ENCODE data around the gene AARS2.

AARS2 gene

DNA sequence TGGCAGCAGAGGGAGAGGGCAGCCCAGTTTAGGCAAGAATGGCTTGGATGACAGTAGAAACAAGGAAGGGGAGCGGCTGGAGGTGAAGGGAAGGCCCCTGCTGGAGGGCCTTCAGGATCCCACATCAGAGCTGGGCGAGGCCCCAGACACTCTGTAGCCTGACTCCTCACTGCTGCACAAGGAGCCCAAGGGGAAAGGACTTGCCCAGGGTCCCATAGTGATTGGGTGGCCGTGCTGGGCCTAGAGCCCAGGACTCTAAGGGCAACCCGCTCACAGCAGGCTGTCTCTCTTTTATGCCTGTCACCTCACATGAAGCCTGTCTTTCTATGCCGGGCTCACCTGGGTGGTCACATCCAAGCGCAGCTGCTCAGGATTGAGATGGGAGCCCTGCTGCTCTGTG is 9.3 kb downstream of the AARS2 start:
- Histone ChIP-seq H3K9ac (ENCODE audit: low read depth, low read length) (no peak overlapping the region), H3K27me3 (ENCODE audit: insufficient read depth, low read length, poor library complexity) (no peaks in the 10 kb centered on the region), H3K4me2 (ENCODE audit: insufficient read depth, low read length) (no peak overlapping the region), H4K20me1 (ENCODE audit: insufficient read depth, low read length) (peaks cover 15% of the 10 kb centered on the region), H3K27ac (ENCODE audit: low read length) (no peak overlapping the region), H3K4me3 (ENCODE audit: low read depth in 1 of 2, low read length in 2 of 2) (no peak overlapping the region), H3K79me2 (ENCODE audit: insufficient read depth, low read length) (no peaks in the 10 kb centered on the region), H2AFZ (ENCODE audit: low read depth, low read length) (no peak overlapping the region), H3K4me1 (ENCODE audit: insufficient read depth, low read length) (no peaks in the 10 kb centered on the region), H3K9me3 (ENCODE audit: insufficient read depth, low read length, severe bottlenecking) (no peaks in the 10 kb centered on the region), H3K36me3 (ENCODE audit: insufficient read depth, low read length) (peaks cover 83% of the 10 kb centered on the region)
- no peak for DNase-seq
- TF ChIP-seq, protein P1, sequence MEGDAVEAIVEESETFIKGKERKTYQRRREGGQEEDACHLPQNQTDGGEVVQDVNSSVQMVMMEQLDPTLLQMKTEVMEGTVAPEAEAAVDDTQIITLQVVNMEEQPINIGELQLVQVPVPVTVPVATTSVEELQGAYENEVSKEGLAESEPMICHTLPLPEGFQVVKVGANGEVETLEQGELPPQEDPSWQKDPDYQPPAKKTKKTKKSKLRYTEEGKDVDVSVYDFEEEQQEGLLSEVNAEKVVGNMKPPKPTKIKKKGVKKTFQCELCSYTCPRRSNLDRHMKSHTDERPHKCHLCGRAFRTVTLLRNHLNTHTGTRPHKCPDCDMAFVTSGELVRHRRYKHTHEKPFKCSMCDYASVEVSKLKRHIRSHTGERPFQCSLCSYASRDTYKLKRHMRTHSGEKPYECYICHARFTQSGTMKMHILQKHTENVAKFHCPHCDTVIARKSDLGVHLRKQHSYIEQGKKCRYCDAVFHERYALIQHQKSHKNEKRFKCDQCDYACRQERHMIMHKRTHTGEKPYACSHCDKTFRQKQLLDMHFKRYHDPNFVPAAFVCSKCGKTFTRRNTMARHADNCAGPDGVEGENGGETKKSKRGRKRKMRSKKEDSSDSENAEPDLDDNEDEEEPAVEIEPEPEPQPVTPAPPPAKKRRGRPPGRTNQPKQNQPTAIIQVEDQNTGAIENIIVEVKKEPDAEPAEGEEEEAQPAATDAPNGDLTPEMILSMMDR (IDR thresholded peaks at IDR 0.05; ENCODE audit: borderline replicate concordance, extremely low read depth, low read length, poor library complexity, severe bottlenecking) = no peak
- TF ChIP-seq EZH2 (IDR thresholded peaks at IDR 0.05; ENCODE audit: borderline replicate concordance, low read depth, low read length, severe bottlenecking) = no peak
- ATAC-seq (ENCODE audit: insufficient read depth, low read depth) = no peak

DNA sequence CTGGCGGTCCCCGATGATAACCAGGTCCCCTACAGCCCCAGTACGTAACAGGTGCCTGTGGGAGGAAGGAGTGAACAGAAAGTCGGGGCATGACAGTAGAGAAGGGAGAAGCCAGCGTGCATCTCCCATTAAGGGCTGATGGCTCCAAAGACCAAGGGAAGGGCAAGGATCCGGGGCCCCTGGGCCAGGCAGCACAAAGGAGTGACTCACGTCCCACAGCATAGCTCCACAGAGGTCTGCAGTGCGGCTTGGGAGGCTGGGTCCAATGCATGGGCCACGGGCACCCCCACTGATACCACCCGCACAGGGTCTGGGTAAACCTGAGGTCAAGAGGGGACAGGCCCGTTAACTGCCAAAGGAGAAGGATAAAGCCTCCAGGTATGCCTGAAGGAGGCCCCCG is 10.3 kb downstream of the AARS2 start:
- Histone ChIP-seq H3K9me3 (ENCODE audit: insufficient read depth, low read length, severe bottlenecking) (no peaks in the 10 kb centered on the region), H3K27me3 (ENCODE audit: insufficient read depth, low read length, poor library complexity) (no peaks in the 10 kb centered on the region), H3K9ac (ENCODE audit: low read depth, low read length) (no peak overlapping the region), H4K20me1 (ENCODE audit: insufficient read depth, low read length) (peaks cover 23% of the 10 kb centered on the region), H3K27ac (ENCODE audit: low read length) (no peak overlapping the region), H3K4me3 (ENCODE audit: low read depth in 1 of 2, low read length in 2 of 2) (no peak overlapping the region), H3K79me2 (ENCODE audit: insufficient read depth, low read length) (no peaks in the 10 kb centered on the region), H3K4me1 (ENCODE audit: insufficient read depth, low read length) (no peaks in the 10 kb centered on the region), H3K4me2 (ENCODE audit: insufficient read depth, low read length) (no peak overlapping the region), H2AFZ (ENCODE audit: low read depth, low read length) (no peak overlapping the region), H3K36me3 (ENCODE audit: insufficient read depth, low read length) (peaks cover 78% of the 10 kb centered on the region)
- DNase-seq = no peak
- TF ChIP-seq, protein P1 (IDR thresholded peaks at IDR 0.05; ENCODE audit: borderline replicate concordance, extremely low read depth, low read length, poor library complexity, severe bottlenecking) = no peak
- TF ChIP-seq EZH2 (IDR thresholded peaks at IDR 0.05; ENCODE audit: borderline replicate concordance, low read depth, low read length, severe bottlenecking) = no peak
- ATAC-seq (ENCODE audit: insufficient read depth, low read depth) = no peak

DNA sequence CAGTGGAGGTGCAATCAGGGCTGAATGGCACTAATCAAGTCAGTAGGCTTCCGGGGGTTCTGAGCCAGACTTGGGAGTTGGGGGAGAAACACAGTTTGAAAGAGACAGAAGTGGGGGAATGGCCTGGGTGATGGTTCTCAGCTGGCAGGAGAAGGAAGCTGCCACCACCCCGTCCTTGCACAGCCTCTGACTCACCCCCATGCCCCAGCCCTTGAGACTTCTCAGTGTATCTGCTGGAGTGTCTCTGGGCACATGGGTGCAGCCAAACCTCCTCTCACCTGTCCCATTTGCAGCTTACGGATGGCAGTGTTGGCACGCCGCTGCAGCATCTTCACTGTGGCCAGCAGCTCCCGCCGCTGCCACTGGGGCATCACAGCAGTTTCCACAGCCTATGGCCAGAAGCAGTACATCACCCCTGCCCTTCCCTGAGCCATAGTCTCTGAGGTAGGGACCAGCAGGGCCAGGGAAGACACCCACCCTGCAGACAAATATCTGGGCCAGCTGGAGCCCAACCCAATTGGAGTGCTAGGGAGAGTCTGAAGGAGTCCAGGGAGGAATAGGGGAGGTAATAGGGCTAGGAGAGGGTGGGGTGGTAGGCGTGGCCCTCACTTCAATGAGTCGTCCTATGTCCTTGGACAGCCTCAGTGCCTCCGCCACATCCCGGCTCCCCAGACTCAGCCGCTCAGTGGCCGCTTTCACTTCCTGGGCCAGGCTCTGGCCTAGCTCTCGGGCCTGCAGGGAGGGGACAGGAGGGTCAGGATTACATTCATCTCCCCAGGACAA is 11.2 kb downstream of the AARS2 start:
- Histone ChIP-seq H3K9me3 (ENCODE audit: insufficient read depth, low read length, severe bottlenecking) (no peaks in the 10 kb centered on the region), H3K36me3 (ENCODE audit: insufficient read depth, low read length) (peaks cover 69% of the 10 kb centered on the region), H2AFZ (ENCODE audit: low read depth, low read length) (no peak overlapping the region), H3K27me3 (ENCODE audit: insufficient read depth, low read length, poor library complexity) (no peaks in the 10 kb centered on the region), H3K9ac (ENCODE audit: low read depth, low read length) (no peak overlapping the region), H3K27ac (ENCODE audit: low read length) (no peak overlapping the region), H3K79me2 (ENCODE audit: insufficient read depth, low read length) (no peaks in the 10 kb centered on the region), H3K4me3 (ENCODE audit: low read depth in 1 of 2, low read length in 2 of 2) (no peak overlapping the region), H3K4me1 (ENCODE audit: insufficient read depth, low read length) (no peaks in the 10 kb centered on the region), H3K4me2 (ENCODE audit: insufficient read depth, low read length) (no peak overlapping the region), H4K20me1 (ENCODE audit: insufficient read depth, low read length) (peaks cover 23% of the 10 kb centered on the region)
- DNase-seq (no peak), ATAC-seq (ENCODE audit: insufficient read depth, low read depth) (no peak)
- TF ChIP-seq, protein P1 (IDR thresholded peaks at IDR 0.05; ENCODE audit: borderline replicate concordance, extremely low read depth, low read length, poor library complexity, severe bottlenecking) = no peak
- no peak for TF ChIP-seq EZH2 (IDR thresholded peaks at IDR 0.05; ENCODE audit: borderline replicate concordance, low read depth, low read length, severe bottlenecking)
